ENCODE data around the gene HYDIN.

DNA sequence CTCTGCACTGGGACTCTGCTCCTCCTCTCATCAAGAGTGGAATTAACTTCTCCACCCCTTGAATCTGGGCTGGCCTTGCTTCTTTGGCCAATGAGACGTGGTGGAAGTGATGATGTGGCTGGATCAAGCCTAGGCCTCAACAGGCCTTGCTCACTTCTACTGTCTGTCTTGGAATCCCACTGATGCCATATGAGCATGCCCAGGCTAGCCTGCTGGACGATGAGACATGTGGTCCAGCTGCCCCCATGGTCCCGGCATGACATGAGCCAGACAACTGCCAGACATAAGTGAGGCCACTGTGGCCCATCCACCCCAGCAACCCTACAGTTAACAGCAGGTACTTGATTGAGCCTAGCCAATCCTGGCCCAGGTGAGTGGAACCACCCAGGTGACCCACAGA is 448.3 kb downstream of the HYDIN start:
- no peak for TF ChIP-seq POLR2A (IDR thresholded peaks at IDR 0.05; ENCODE audit: low read length)
- no peak for TF ChIP-seq GATA1 (IDR thresholded peaks at IDR 0.05; ENCODE audit: low read depth, low read length)

Measured in erythroblast (primary cell).